HepG2 (cell line): ENCODE results near the gene CAT.

Source experiments
- ARNTL ChIP-seq: sonication (generic); formaldehyde crosslinking; IDR thresholded peaks from 2 replicates; pipeline ENCODE4 v1.4.0; 2020; ENCODE audit warnings: mild to moderate bottlenecking, missing genetic modification reagents
- CTCF ChIP-seq: sonication (generic); formaldehyde crosslinking; IDR thresholded peaks from 2 replicates; pipeline ENCODE4 v1.5.0; 2020; ENCODE audit warnings: mild to moderate bottlenecking, missing genetic modification reagents, moderate library complexity
- MAFK ChIP-seq, 2 experiments: IDR thresholded peaks in 1 of 2; conservative IDR thresholded peaks in 1 of 2; 2 replicates each; pipeline ENCODE4 v1.6.1; 2011; ENCODE audit warnings: improper control_type of control experiment in 2 of 2, low read length in 2 of 2
- MTA1 ChIP-seq: sonication (generic); formaldehyde crosslinking; IDR thresholded peaks from 2 replicates; pipeline ENCODE4 v1.4.0; 2020; ENCODE audit warnings: missing genetic modification reagents, mild to moderate bottlenecking, borderline replicate concordance
- MXI1 ChIP-seq: IDR thresholded peaks from 3 replicates; pipeline ENCODE4 v1.6.1; 2012; ENCODE audit warnings: low read depth, low read length, inconsistent platforms, borderline replicate concordance
- NBN ChIP-seq: fragments of 450-650 bp; conservative IDR thresholded peaks from 2 replicates; pipeline ENCODE4 v1.6.1; 2017
- POLR2AphosphoS5 ChIP-seq: IDR thresholded peaks from 2 replicates; pipeline ENCODE4 v1.6.1; 2012; ENCODE audit warnings: low read depth, low read length
- RNF219 ChIP-seq: sonication (generic); formaldehyde crosslinking; IDR thresholded peaks from 2 replicates; pipeline ENCODE4 v1.5.0; 2020; ENCODE audit warnings: mild to moderate bottlenecking, missing genetic modification reagents
- ZBTB33 ChIP-seq: sonication (generic); formaldehyde crosslinking; IDR thresholded peaks from 2 replicates; pipeline ENCODE4 v1.4.0; 2020; ENCODE audit warnings: missing genetic modification reagents

GRCh38 chr11:34417202-34417601 lies 21.5 kb upstream of the CAT start:
- TF ChIP-seq CTCF (no peak), MTA1 (CRISPR knock-in tag) (no peak), ARNTL (CRISPR knock-in tag) (no peak), RNF219 (CRISPR knock-in tag) (no peak), MAFK (conservative IDR thresholded peaks at IDR 0.05 in 1 of 2, IDR thresholded peaks at IDR 0.05 in 1 of 2; ENCODE audit: low read length in 2 of 2) (no peak), MXI1 (no peak), POLR2AphosphoS5 (no peak), NBN (no peak), ZBTB33 (no peak)
